Uterus (tissue), 2 donors: ENCODE results near the gene IFNA21.

Source experiments
- CTCF ChIP-seq, 4 experiments: fragments of 200-600 bp in 2 of 4; fragments of 450-650 bp in 2 of 4; sonication (generic) in 2 of 4; IDR thresholded peaks; one replicate each; pipeline ENCODE4 v1.5.1; 2016 to 2019; ENCODE audit warnings: antibody characterized with exemption in 4 of 4, mild to moderate bottlenecking in 2 of 4, moderate library complexity in 1 of 4
- POLR2A ChIP-seq, 2 donors: fragments of 450-650 bp; IDR thresholded peaks; one replicate each; pipeline ENCODE4 v1.6.1; 2016; ENCODE audit warnings: antibody characterized with exemption in 2 of 2, mild to moderate bottlenecking in 1 of 2, moderate library complexity in 1 of 2

- no peak for TF ChIP-seq CTCF (IDR thresholded peaks at IDR 0.05)
- TF ChIP-seq POLR2A (IDR thresholded peaks at IDR 0.05): no peak
Observed at GRCh38 chr9:21153336-21154017, 13.0 kb downstream of the IFNA21 start.
